H1 (cell line): ENCODE measurements around the gene ST14. TPM values are rescaled to one million over a fixed set of nuclear protein-coding genes. Genes with fewer than 3 reads are reported as not detected.

Experiments
- CTCF ChIA-PET: fragments of 300-600 bp; sonication (Branson Sonifier 250); formaldehyde crosslinking; loops from one replicate; lab custom pipeline; 2021; ENCODE audit not compliant: partially characterized antibody; lab: Charles Lee
- POLR2A ChIA-PET: fragments of 300-600 bp; sonication (Branson Sonifier 250); formaldehyde crosslinking; loops from one replicate; lab custom pipeline; 2021; ENCODE audit warnings: inconsistent platforms; ENCODE audit not compliant: partially characterized antibody; lab: Charles Lee
- DNase-seq, 2 experiments: peaks; one replicate each; pipeline versions ENCODE4 v3.0.0 to v3.0.0-alpha.2; 2010 to 2022; ENCODE audit warnings: low spot score in 2 of 2, low read depth in 1 of 2, mixed read lengths in 1 of 2
- FAIRE-seq: peaks from 2 replicates; lab custom pipeline; 2011; peaks lifted over from hg19 to GRCh38; lab: Jason Lieb, UNC
- H2AFZ ChIP-seq: 2 replicates; pipeline ENCODE4 v1.8.1; 2012; ENCODE audit warnings: low read length, inconsistent platforms
- H2AK5ac ChIP-seq: 2 replicates; pipeline ENCODE4 v1.6.1; 2013; ENCODE audit warnings: low read depth, low read length
- H2BK120ac ChIP-seq: replicated peaks from 2 replicates; pipeline ENCODE3; 2013; ENCODE audit warnings: low read depth, low read length, inconsistent platforms
- H2BK12ac ChIP-seq: 2 replicates; pipeline ENCODE4 v1.6.1; 2013; ENCODE audit warnings: low read depth, low read length
- H2BK15ac ChIP-seq: 2 replicates; pipeline ENCODE4 v1.6.1; 2013; ENCODE audit warnings: low read length
- H2BK20ac ChIP-seq: 2 replicates; pipeline ENCODE4 v1.6.1; 2013; ENCODE audit warnings: low read length
- H2BK5ac ChIP-seq: 2 replicates; pipeline ENCODE4 v1.6.1; 2013; ENCODE audit warnings: low read depth, low read length
- H3K14ac ChIP-seq: 2 replicates; pipeline ENCODE4 v1.6.1; 2013; ENCODE audit warnings: inconsistent platforms; ENCODE audit not compliant: insufficient read length
- H3K18ac ChIP-seq: 2 replicates; pipeline ENCODE4 v1.6.1; 2013; ENCODE audit warnings: low read length; ENCODE audit errors: extremely low read depth
- H3K23ac ChIP-seq: 2 replicates; pipeline ENCODE4 v1.6.1; 2013; ENCODE audit warnings: inconsistent platforms; ENCODE audit not compliant: insufficient read length
- H3K23me2 ChIP-seq: 2 replicates; pipeline ENCODE4 v1.6.1; 2013; ENCODE audit warnings: low read depth, low read length
- H3K27ac ChIP-seq: 2 replicates; pipeline ENCODE4 v1.6.1; 2011; ENCODE audit warnings: low read depth, low read length, inconsistent platforms
- H3K27me3 ChIP-seq, 4 experiments: replicated peaks in 1 of 4; 1 replicate in 1 of 4; 2 replicates in 3 of 4; pipeline versions ENCODE4 v1.6.1 to v1.8.1; 2011 to 2013; ENCODE audit warnings: low read length in 3 of 4, mild to moderate bottlenecking in 3 of 4, inconsistent platforms in 2 of 4, mixed read lengths in 2 of 4, moderate library complexity in 1 of 4; ENCODE audit not compliant: control insufficient read depth in 3 of 4, insufficient read depth in 3 of 4; ENCODE audit errors: extremely low read depth in 1 of 4
- H3K36me3 ChIP-seq, 4 experiments: 2 replicates each; pipeline versions ENCODE4 v1.6.1 to v1.8.1; 2011 to 2013; ENCODE audit warnings: mild to moderate bottlenecking in 4 of 4, low read length in 3 of 4, moderate library complexity in 2 of 4, control low read depth in 1 of 4, inconsistent platforms in 1 of 4; ENCODE audit not compliant: insufficient read depth in 4 of 4, control insufficient read depth in 2 of 4
- H3K4ac ChIP-seq: replicated peaks from 2 replicates; pipeline ENCODE3; 2013; ENCODE audit warnings: low read length, low read depth, mixed read lengths, inconsistent platforms; ENCODE audit not compliant: insufficient read length
- H3K4me1 ChIP-seq, 4 experiments: replicated peaks in 1 of 4; 1 replicate in 1 of 4; 2 replicates in 3 of 4; pipeline versions ENCODE4 v1.6.1 to v1.8.1; 2011 to 2013; ENCODE audit warnings: low read length in 3 of 4, inconsistent platforms in 2 of 4, mixed read lengths in 1 of 4; ENCODE audit not compliant: insufficient read depth in 4 of 4, control insufficient read depth in 3 of 4
- H3K4me2 ChIP-seq, 2 experiments: 2 replicates each; pipeline versions ENCODE4 v1.6.1 to v1.8.1; 2011 to 2013; ENCODE audit warnings: low read depth in 2 of 2, low read length in 2 of 2, control low read depth in 1 of 2, inconsistent platforms in 1 of 2, mild to moderate bottlenecking in 1 of 2; ENCODE audit not compliant: insufficient read depth in 1 of 2
- H3K4me3 ChIP-seq, 4 experiments: fragments of 200-600, 300-600 bp in 1 of 4; sonication (generic), shearing (Covaris generic), sonication (Bioruptor Twin) in 1 of 4; 2 replicates each; pipeline versions ENCODE4 v1.5.1 to v1.8.1; 2011 to 2016; ENCODE audit warnings: low read length in 4 of 4, low read depth in 3 of 4, control low read depth in 2 of 4, inconsistent platforms in 2 of 4, mild to moderate bottlenecking in 2 of 4, mixed read lengths in 1 of 4, moderate library complexity in 1 of 4; ENCODE audit not compliant: insufficient read depth in 2 of 4; ENCODE audit errors: extremely low read depth in 1 of 4
- H3K56ac ChIP-seq: replicated peaks from 2 replicates; pipeline ENCODE3; 2013; ENCODE audit warnings: low read depth, mild to moderate bottlenecking, mixed read lengths, low read length, inconsistent platforms; ENCODE audit not compliant: insufficient read length
- H3K79me1 ChIP-seq: 2 replicates; pipeline ENCODE4 v1.6.1; 2013; ENCODE audit warnings: low read depth, low read length, control low read depth
- H3K79me2 ChIP-seq, 2 experiments: 2 replicates each; pipeline versions ENCODE4 v1.6.1 to v1.8.1; 2012 to 2013; ENCODE audit warnings: low read length in 2 of 2, mild to moderate bottlenecking in 2 of 2, inconsistent platforms in 1 of 2; ENCODE audit not compliant: insufficient read depth in 2 of 2, control insufficient read depth in 1 of 2
- H3K9ac ChIP-seq, 4 experiments: replicated peaks in 1 of 4; 1 replicate in 1 of 4; 2 replicates in 3 of 4; pipeline versions ENCODE4 v1.6.1 to v1.8.1; 2011 to 2013; ENCODE audit warnings: low read depth in 3 of 4, low read length in 3 of 4, control low read depth in 2 of 4, mild to moderate bottlenecking in 2 of 4, moderate library complexity in 2 of 4, inconsistent platforms in 1 of 4; ENCODE audit errors: extremely low read depth in 1 of 4
- H3K9me3 ChIP-seq, 2 experiments: 2 replicates each; pipeline versions ENCODE4 v1.6.1 to v1.8.1; 2012 to 2013; ENCODE audit warnings: mild to moderate bottlenecking in 2 of 2, moderate library complexity in 2 of 2, control low read depth in 1 of 2, inconsistent platforms in 1 of 2, low read depth in 1 of 2, low read length in 1 of 2, mixed read lengths in 1 of 2; ENCODE audit not compliant: insufficient read depth in 2 of 2
- H4K20me1 ChIP-seq, 2 experiments: replicated peaks in 1 of 2; 2 replicates each; pipeline versions ENCODE3 to v1.8.1; 2011 to 2013; ENCODE audit warnings: inconsistent platforms in 2 of 2, low read length in 2 of 2, mild to moderate bottlenecking in 1 of 2; ENCODE audit not compliant: insufficient read depth in 2 of 2, control insufficient read depth in 1 of 2
- H4K5ac ChIP-seq: 2 replicates; pipeline ENCODE4 v1.6.1; 2013; ENCODE audit warnings: low read length, low read depth, mixed read lengths, inconsistent platforms; ENCODE audit not compliant: insufficient read length
- H4K8ac ChIP-seq: 2 replicates; pipeline ENCODE4 v1.8.0; 2013; ENCODE audit warnings: mild to moderate bottlenecking, moderate library complexity, low read length, inconsistent platforms; ENCODE audit not compliant: insufficient read depth; ENCODE audit errors: extremely low read depth
- H4K91ac ChIP-seq: replicated peaks from 2 replicates; pipeline ENCODE3; 2013; ENCODE audit warnings: low read length, mixed read lengths, inconsistent platforms; ENCODE audit not compliant: insufficient read length
- ATF3 ChIP-seq: IDR thresholded peaks from 2 replicates; pipeline ENCODE4 v1.6.1; 2011; ENCODE audit warnings: low read depth, mild to moderate bottlenecking, low read length; ENCODE audit not compliant: insufficient read depth
- BCL11A ChIP-seq, 2 experiments: IDR thresholded peaks; one replicate each; pipeline ENCODE4 v1.6.1; 2011; ENCODE audit warnings: low read depth in 2 of 2, low read length in 2 of 2, mild to moderate bottlenecking in 2 of 2
- CHD1 ChIP-seq: IDR thresholded peaks from 2 replicates; pipeline ENCODE4 v1.6.1; 2012; ENCODE audit warnings: low read depth, low read length, improper control_type of control experiment
- EZH2 ChIP-seq: fragments of 200-600 bp; sonication (generic); IDR thresholded peaks from 2 replicates; pipeline ENCODE4 v1.7.1; 2012; ENCODE audit warnings: low read depth, mild to moderate bottlenecking, moderate library complexity, low read length, inconsistent platforms; ENCODE audit not compliant: severe bottlenecking
- KDM1A ChIP-seq: fragments of 200-600, 300-600 bp; sonication (generic); IDR thresholded peaks from 2 replicates; pipeline ENCODE4 v1.7.1; 2016; ENCODE audit warnings: mild to moderate bottlenecking, low read length, borderline replicate concordance
- KDM4A ChIP-seq: IDR thresholded peaks from one replicate; pipeline ENCODE4 v1.7.1; 2012; ENCODE audit warnings: low read depth, mild to moderate bottlenecking, moderate library complexity, low read length, inconsistent platforms; ENCODE audit not compliant: severe bottlenecking
- RFX5 ChIP-seq: IDR thresholded peaks from 2 replicates; pipeline ENCODE4 v1.6.1; 2011; ENCODE audit warnings: low read depth, low read length, improper control_type of control experiment, borderline replicate concordance
- SAP30 ChIP-seq: fragments of 300-600 bp; sonication (generic); IDR thresholded peaks from 2 replicates; pipeline ENCODE4 v1.7.1; 2012; ENCODE audit warnings: low read length, moderate library complexity, mild to moderate bottlenecking, inconsistent platforms; ENCODE audit not compliant: insufficient read depth, insufficient replicate concordance
- TCF12 ChIP-seq: IDR thresholded peaks from 2 replicates; pipeline ENCODE4 v1.6.1; 2011; ENCODE audit warnings: low read depth, mild to moderate bottlenecking, low read length
- WGBS, 2 experiments: shearing (Covaris generic) in 1 of 2; methylation state at CpG; one replicate each; pipeline versions ENCODE4 v1.1.6 to v1.1.7; 2013 to 2015; ENCODE audit warnings: low lambda C conversion rate in 2 of 2, mixed read lengths in 2 of 2, inconsistent platforms in 1 of 2, low coverage in 1 of 2, missing lambda C conversion rate in 1 of 2; ENCODE audit not compliant: insufficient replicate concordance in 2 of 2, insufficient coverage in 1 of 2, insufficient read length in 1 of 2; ENCODE audit errors: extremely low coverage in 1 of 2, missing lambda C conversion rate in 1 of 2; 5-methylcytosine and 5-hydroxymethylcytosine counted together
- polyA plus RNA-seq, 7 experiments: library from polyadenylated mRNA; depleted of rRNA in 3 of 7; stranded (reverse) in 5 of 7; unstranded in 2 of 7; fragments of >200 nt in 5 of 7; fragments of 200-250 nt in 2 of 7; gene quantifications; 1 replicate in 5 of 7; 2 replicates in 1 of 7; 4 replicates in 1 of 7; pipeline versions ENCODE4 v1.2.1 to v1.2.3, GENCODE V29; 2011 to 2013; ENCODE audit warnings: missing spikeins in 2 of 7, mixed read lengths in 2 of 7
- total RNA-seq: library from RNA; stranded (reverse); fragmentation: NEBNext Ultra II Directional; extraction: Animal tissue kit (Norgen Biotek cat#: 25700); gene quantifications from 2 replicates; pipeline ENCODE4 v1.2.1, GENCODE V29; 2021

Gene ST14
- total and polyA plus RNA-seq, 2 of the 8 experiments (the other 6 are each of a cell fraction or from before 2014, with no cell fraction given) = 22.4 to 24.9 TPM

GRCh38 chr11:130227373-130227772, 67.8 kb downstream of the ST14 start:
- DNase-seq (no peak), FAIRE-seq (no peak)
- Histone ChIP-seq H2AK5ac (no peak overlapping the region), H3K79me1 (no peaks in the 10 kb centered on the region), H3K4ac (no peak overlapping the region), H2BK15ac (no peak overlapping the region), H3K14ac (no peak overlapping the region), H2BK20ac (no peak overlapping the region), H2AFZ (no peak overlapping the region), H3K9ac (no peak overlapping the region), H4K5ac (no peak overlapping the region), H3K4me3 (no peak overlapping the region), H3K4me1 (no peaks in the 10 kb centered on the region), H2BK5ac (no peak overlapping the region), H4K91ac (no peak overlapping the region), H3K9me3 (no peaks in the 10 kb centered on the region), H3K4me2 (no peak overlapping the region), H3K79me2 (no peaks in the 10 kb centered on the region), H3K36me3 (no peaks in the 10 kb centered on the region; a peak in 2 of 8 replicates), H3K27ac (no peak overlapping the region), H3K18ac (no peak overlapping the region), H3K27me3 (no peaks in the 10 kb centered on the region), H2BK120ac (no peak overlapping the region), H3K56ac (no peak overlapping the region), H3K23ac (no peak overlapping the region), H2BK12ac (no peak overlapping the region), H4K8ac (no peak overlapping the region), H3K23me2 (no peaks in the 10 kb centered on the region), H4K20me1 (no peaks in the 10 kb centered on the region)
- no peak for TF ChIP-seq EZH2
- TF ChIP-seq SAP30 = no peak
- TF ChIP-seq RFX5 = no peak
- TF ChIP-seq TCF12 = no peak
- TF ChIP-seq KDM1A = no peak
- TF ChIP-seq CHD1 = no peak
- no peak for TF ChIP-seq KDM4A
- no peak for TF ChIP-seq ATF3
- TF ChIP-seq BCL11A (IDR thresholded peaks at IDR 0.05; ENCODE audit: low read depth in 2 of 2, low read length in 2 of 2) = no peak
- WGBS, 2 experiments = 92% methylated on average over 4 of the region's 4 CpGs; no CpG with 5 or more reads in 1 of the 2 experiments
- CTCF ChIA-PET = interaction anchor here (1.5 kb wide), 1 partner anchor 197 kb away, joined by 3 read pairs; no protein-coding TSS in a partner anchor
- POLR2A ChIA-PET = interaction anchor here (1.0 kb wide), 1 partner anchor 8 kb away, joined by 3 read pairs; no protein-coding TSS in a partner anchor
